ENCODE measurements around the gene SUZ12. TPM values are rescaled to one million over a fixed set of nuclear protein-coding genes. Genes with fewer than 3 reads are reported as not detected.

The SUZ12 gene
- total and polyA plus RNA-seq, 2 experiments from 2014 or later, result 22.3 to 39.8 TPM

- peaks cover 21% of the 10 kb centered on the region; the same call in 1 of the 2 replicates for H3K36me3 ChIP-seq (ENCODE audit: insufficient read depth)
- H3F3A ChIP-seq (replicated peaks; ENCODE audit: low read depth), result peaks cover 6% of the 10 kb centered on the region; the same call in 1 of the 2 replicates
- no peaks in the 10 kb centered on the region for H3K9me2 ChIP-seq (ENCODE audit: insufficient read depth)
- peaks cover 10% of the 10 kb centered on the region for H4K20me1 ChIP-seq (replicated peaks; ENCODE audit: insufficient read depth)
- ATAC-seq, result no peak
- no peak for DNase-seq (ENCODE audit: low spot score)
- H3K27ac Mint-ChIP-seq, result no peak overlapping the region
- peaks cover 37% of the 10 kb centered on the region for H3K79me2 ChIP-seq (replicated peaks; ENCODE audit: insufficient read depth)
- no peaks in the 10 kb centered on the region for H3K27me3 ChIP-seq (ENCODE audit: insufficient read depth)
- peaks cover 4% of the 10 kb centered on the region for H3K27me3 Mint-ChIP-seq (ENCODE audit: insufficient read depth, low read depth, poor library complexity)
- no peak overlapping the region for H3K27ac ChIP-seq (ENCODE audit: low read depth)
- H3K36me3 Mint-ChIP-seq (ENCODE audit: low read depth), result peaks cover 56% of the 10 kb centered on the region
- no peak overlapping the region for H2AFZ ChIP-seq
- H3K4me1 Mint-ChIP-seq, result no peaks in the 10 kb centered on the region
- H3K9me3 Mint-ChIP-seq, result no peaks in the 10 kb centered on the region
- no peaks in the 10 kb centered on the region for H3K4me1 ChIP-seq (ENCODE audit: insufficient read depth)
- TF ChIP-seq POLR2AphosphoS5 (IDR thresholded peaks at IDR 0.05; ENCODE audit: low read depth) (no peak), EZH2 (IDR thresholded peaks at IDR 0.05; ENCODE audit: low read depth, unreplicated experiment) (no peak), CREB1 (CRISPR knock-in tag; IDR thresholded peaks at IDR 0.05; ENCODE audit: low read depth) (no peak), NANOG (IDR thresholded peaks at IDR 0.05; ENCODE audit: borderline replicate concordance) (no peak), ZNF331 (CRISPR knock-in tag; IDR thresholded peaks at IDR 0.05; ENCODE audit: low read depth) (no peak), ZNF462 (CRISPR knock-in tag; IDR thresholded peaks at IDR 0.05) (no peak), JUNB (IDR thresholded peaks at IDR 0.05; ENCODE audit: unreplicated experiment) (no peak), CTCF (conservative IDR thresholded peaks at IDR 0.05; ENCODE audit: low read depth in 2 of 2) (no peak), STAT1 (IDR thresholded peaks at IDR 0.05; ENCODE audit: unreplicated experiment) (no peak), REST (IDR thresholded peaks at IDR 0.05; ENCODE audit: unreplicated experiment) (no peak), ETS1 (IDR thresholded peaks at IDR 0.05) (no peak), EZH2phosphoT487 (IDR thresholded peaks at IDR 0.05; ENCODE audit: unreplicated experiment) (no peak), ZNF114 (CRISPR knock-in tag; IDR thresholded peaks at IDR 0.05) (no peak)
- no peak overlapping the region for H3K4me2 ChIP-seq
- H3K4me3 Mint-ChIP-seq, result no peak overlapping the region
- no peak overlapping the region for H3K4me3 ChIP-seq
Measured at GRCh38 chr17:31967648-31968047, 30.8 kb downstream of the SUZ12 start.
